Effector CD8-positive, alpha-beta T cell (primary cell): ENCODE results near the gene ZEB2.
"Not testable (repeated sequence)": the region's sequence is repeated elsewhere in the genome, so short reads cannot be mapped to it uniquely, and the experiment has no call there.

Experiments
- DNase-seq: peaks from one replicate; lab custom pipeline; 2025; lab: John Stamatoyannopoulos, UW

ZEB2 gene

GRCh38 chr2:144383571-144384100 is 136.3 kb downstream of the ZEB2 start:
- DNase-seq: no peak

DNA sequence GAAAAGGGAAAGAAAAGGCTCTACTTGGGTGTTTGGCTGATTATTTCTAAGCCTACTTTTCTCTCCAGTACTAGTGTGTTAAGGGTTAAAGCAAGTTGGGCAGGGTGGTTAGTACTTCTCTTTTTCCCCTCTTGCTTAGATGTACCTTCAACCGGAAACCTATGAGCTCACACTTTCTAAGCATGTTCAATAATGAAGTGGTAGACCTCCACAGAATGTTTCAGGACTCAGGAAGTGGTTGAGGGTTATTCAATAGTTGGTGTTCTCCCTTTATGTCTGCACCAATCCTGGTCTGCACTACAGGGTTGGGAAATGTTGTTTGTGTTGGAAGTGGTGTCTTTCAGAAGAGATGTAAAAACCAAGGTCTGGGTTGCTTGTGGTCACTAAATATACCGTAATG is 137.1 kb downstream of the ZEB2 start:
- no peak for DNase-seq

- no peak for DNase-seq
Observed at GRCh38 chr2:144381716-144382115, 138.2 kb downstream of the ZEB2 start.

- DNase-seq: no peak
Observed at GRCh38 chr2:144379851-144380311, 140.0 kb downstream of the ZEB2 start.

- DNase-seq: no peak
Observed at GRCh38 chr2:144378551-144378950, 141.4 kb downstream of the ZEB2 start.

DNA sequence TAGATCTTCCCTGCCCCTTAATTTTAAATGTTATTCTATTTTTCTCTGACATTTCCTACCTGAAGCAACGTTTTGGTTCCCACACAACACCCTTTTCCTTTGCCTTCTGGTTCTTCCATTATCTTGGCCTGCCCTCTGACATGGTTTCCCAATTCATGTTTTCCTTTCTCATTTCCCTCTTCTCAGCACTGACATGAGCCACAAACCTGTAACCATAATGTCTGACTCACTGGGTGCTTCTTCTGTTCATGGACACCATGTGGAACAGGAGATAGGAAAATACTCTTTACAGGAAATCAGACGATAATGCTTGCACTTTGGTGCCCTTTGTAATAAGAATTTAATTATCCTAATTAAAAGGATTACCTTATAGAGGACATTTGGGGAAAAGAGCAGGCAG is 142.0 kb downstream of the ZEB2 start:
- DNase-seq: no peak

- no peak for DNase-seq
Observed at GRCh38 chr2:144376926-144377325, 143.0 kb downstream of the ZEB2 start.

DNA sequence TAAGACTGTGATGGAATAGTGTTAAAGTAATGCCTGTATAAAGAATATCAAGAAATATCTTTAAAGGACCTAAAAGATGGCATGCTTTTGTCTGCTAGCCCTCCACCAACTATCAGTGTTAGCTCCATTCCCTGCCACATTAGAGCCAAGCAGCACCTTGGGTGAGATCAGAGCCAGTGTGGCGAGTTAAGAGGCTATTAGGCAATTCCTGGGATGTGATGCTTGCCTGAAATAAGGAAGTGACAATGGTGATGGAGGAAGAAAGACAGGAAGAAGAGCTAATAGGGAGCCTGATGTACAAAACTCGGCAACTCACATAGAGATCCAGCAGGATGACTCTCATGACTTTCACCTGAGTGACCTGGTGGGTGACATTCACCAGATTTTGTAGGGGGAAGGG is 143.5 kb downstream of the ZEB2 start:
- DNase-seq: no peak

DNA sequence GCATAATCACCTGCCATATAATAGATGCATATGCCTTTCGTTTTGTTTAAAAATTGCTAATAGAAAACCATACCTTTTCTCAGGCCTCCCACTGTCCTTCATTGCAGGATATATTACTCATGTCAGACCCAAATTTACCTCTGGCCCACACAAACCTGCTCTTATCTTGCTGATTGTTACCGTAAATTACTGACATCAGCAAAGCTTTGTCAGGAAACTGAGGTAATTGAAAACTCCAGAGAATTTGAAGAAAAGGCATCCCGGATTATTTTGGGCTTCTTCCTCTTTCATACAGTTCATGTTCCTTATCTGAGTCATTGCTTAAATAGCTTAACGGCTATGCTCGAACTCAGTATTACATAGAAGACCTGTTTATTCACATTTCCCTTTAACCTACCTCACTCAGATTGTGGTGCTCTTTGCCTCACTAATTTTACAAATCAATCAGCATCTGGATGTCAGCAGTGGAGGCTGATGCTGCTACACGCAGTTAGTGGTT is 145.7 kb downstream of the ZEB2 start:
- DNase-seq: no peak

GRCh38 chr2:144372410-144373080 is 147.4 kb downstream of the ZEB2 start:
- DNase-seq: no peak

DNA sequence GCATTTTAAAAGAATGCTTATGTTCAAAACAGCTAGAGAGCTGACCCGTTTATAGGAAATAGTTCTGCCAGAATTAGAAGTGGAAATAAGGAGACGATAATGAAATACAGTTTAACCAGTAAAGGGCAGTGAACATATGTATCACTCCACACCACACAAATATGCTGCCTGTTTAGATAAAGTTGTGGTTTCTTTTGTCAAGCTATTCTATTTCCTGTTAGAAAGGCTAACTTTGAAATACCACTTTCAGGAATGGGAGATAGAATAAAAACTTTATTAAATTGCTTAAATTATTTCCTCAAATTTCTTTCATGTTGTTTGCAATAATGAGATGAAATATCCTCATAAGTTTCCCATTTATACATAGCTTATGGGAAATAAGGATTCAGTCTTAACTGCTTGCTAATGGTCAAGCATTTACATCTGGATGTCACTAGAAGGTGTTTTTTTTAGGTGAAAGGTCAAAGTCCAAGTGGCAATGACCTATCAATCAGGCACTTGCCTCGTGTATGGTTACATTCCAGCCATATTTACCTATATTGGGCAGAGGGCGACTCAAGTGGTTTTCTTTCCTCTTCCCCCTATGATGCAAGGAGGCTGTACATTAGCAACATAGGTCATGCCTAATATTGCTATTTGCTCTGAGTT is 148.9 kb downstream of the ZEB2 start:
- DNase-seq: no peak

DNA sequence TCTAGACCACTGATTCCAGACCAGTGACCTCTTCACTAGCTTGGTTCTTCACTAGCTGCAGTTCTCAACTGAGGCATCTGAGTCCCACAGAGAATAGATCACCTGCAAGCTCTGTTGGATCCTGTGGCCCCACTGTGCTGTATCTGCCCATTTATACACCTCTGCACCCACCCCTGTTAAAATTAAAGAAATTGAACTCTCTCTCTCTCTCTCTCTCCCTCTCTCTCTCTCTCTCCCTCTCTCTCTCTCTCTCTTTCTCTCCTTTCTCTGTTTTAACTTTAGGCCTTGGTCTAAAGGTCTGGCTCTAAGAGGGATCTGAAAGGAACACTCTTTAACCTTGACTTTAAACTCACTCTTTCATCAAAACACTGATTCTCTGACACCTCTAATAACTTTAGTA is 150.5 kb downstream of the ZEB2 start:
- DNase-seq: no peak

DNA sequence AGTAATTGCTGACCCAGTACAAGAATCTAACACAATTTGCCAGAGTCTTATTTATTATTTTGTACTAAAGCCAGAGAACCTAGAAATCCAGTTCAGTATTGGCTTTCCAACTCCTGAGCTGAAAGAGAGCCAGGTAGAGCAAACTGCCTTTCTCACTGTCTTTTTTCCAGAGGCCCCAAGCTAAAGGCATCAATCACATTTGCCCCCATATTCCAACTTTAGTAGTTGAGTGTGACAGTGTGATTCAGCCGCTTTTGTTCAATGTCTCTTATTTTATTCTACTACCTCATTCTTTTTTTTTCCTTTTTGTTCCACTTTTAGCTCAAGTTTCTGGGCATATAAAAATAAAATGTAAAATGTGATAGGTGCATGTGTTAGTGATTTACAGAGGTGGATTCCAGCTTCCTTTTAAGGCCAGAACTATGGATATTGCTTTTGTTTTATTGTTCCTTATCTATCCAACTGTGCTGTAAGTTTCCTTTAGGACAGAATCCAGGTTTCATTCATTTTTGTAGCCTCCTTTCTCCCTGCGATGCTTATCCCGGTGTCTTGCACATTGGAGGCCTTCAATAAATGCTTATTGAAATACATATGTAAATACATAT is 153.0 kb downstream of the ZEB2 start:
- DNase-seq: no peak

GRCh38 chr2:144364944-144365738 is 154.8 kb downstream of the ZEB2 start:
- no peak for DNase-seq

DNA sequence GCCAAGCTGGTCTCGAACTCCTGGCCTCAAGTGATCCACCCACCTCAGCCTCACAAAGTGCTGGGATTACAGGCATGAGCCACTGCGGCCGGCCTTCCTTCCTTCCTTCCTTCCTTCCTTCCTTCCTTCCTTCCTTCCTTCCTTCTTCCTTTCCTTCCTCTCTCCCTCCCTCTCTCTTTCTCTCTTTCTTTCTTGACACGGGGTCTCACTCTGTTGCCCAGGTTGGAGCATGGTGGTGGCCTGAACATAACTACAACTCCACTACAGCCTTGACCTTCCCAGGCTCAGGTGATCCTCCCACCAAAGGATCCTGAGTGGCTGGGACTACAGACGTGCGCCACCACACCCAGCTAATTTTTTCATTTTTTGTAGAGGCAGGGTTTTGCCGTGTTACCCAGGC is 155.7 kb downstream of the ZEB2 start:
- DNase-seq: not testable (repeated sequence)

DNA sequence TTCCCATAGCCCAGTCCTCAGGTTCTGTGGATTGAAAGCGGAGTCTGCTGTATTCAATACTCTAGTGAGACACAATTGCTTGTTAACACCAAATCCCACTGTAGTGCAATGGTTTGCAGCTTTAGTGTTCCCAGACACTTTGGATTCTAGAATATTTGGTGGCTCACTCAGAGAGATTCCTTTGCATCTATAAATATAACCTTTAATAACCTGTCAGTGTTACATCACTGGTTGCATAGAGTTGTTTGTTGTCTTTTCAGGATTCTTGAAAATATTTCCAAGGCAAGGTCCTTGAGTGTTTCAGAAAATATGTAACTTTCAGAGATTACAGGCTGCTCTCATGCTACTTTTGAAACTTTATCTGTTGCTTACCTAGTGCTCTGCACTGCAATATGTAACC is 157.5 kb downstream of the ZEB2 start:
- DNase-seq: no peak

GRCh38 chr2:144361742-144362141 is 158.2 kb downstream of the ZEB2 start:
- DNase-seq: no peak

GRCh38 chr2:144359684-144360083 is 160.2 kb downstream of the ZEB2 start:
- DNase-seq: no peak

GRCh38 chr2:144358979-144359541 is 160.9 kb downstream of the ZEB2 start:
- DNase-seq: no peak

GRCh38 chr2:144358374-144358964 is 161.4 kb downstream of the ZEB2 start:
- DNase-seq: no peak

GRCh38 chr2:144357623-144358373 is 162.1 kb downstream of the ZEB2 start:
- no peak for DNase-seq
